GM23338 (cell line): Measurements from ENCODE around the gene PRKACA. TPM values are rescaled to one million over a fixed set of nuclear protein-coding genes. Genes with fewer than 3 reads are reported as not detected.

Source experiments
- ATAC-seq: fragments of 200-7000 bp; cut with Tn5 transposase; 3 replicates; pipeline ENCODE4 v1.9.1; 2020
- DNase-seq: peaks from one replicate; pipeline ENCODE4 v3.0.0-alpha.2; 2015; ENCODE audit warnings: low spot score
- H2AFZ ChIP-seq: fragments of 200-600 bp; sonication (generic); 2 replicates; pipeline ENCODE4 v1.8.0; 2016; ENCODE audit warnings: antibody characterized with exemption, mild to moderate bottlenecking, moderate library complexity
- H3F3A ChIP-seq: fragments of 200-600 bp; sonication (generic); replicated peaks from 2 replicates; pipeline ENCODE4 v1.8.0; 2017; ENCODE audit warnings: antibody characterized with exemption, mixed run types, low read depth
- H3K27ac ChIP-seq: fragments of 200-600 bp; sonication (generic); 2 replicates; pipeline ENCODE4 v1.6.1; 2016; ENCODE audit warnings: low read depth
- H3K27me3 ChIP-seq: fragments of 200-600 bp; sonication (generic); 2 replicates; pipeline ENCODE4 v1.8.0; 2016; ENCODE audit warnings: mild to moderate bottlenecking, mixed run types, moderate library complexity; ENCODE audit not compliant: insufficient read depth
- H3K36me3 ChIP-seq: fragments of 200-600 bp; sonication (generic); 2 replicates; pipeline ENCODE4 v1.8.0; 2016; ENCODE audit warnings: mild to moderate bottlenecking; ENCODE audit not compliant: insufficient read depth
- H3K4me1 ChIP-seq: fragments of 200-600 bp; sonication (generic); 2 replicates; pipeline ENCODE4 v1.8.0; 2016; ENCODE audit warnings: mild to moderate bottlenecking, moderate library complexity; ENCODE audit not compliant: insufficient read depth
- H3K4me2 ChIP-seq: fragments of 200-600 bp; sonication (generic); 2 replicates; pipeline ENCODE4 v1.7.1; 2017; ENCODE audit warnings: mixed run types
- H3K4me3 ChIP-seq: fragments of 200-600 bp; sonication (generic); 2 replicates; pipeline ENCODE4 v1.6.1; 2016; ENCODE audit warnings: mixed run types
- H3K79me2 ChIP-seq: fragments of 200-600 bp; sonication (generic); replicated peaks from 2 replicates; pipeline ENCODE4 v1.8.0; 2017; ENCODE audit warnings: mild to moderate bottlenecking; ENCODE audit not compliant: insufficient read depth
- H3K9me2 ChIP-seq: fragments of 200-600 bp; sonication (generic); 2 replicates; pipeline ENCODE4 v1.8.0; 2017; ENCODE audit not compliant: insufficient read depth
- H4K20me1 ChIP-seq: fragments of 200-600 bp; sonication (generic); replicated peaks from 2 replicates; pipeline ENCODE4 v1.8.0; 2017; ENCODE audit warnings: mild to moderate bottlenecking; ENCODE audit not compliant: insufficient read depth
- H3K27ac Mint-ChIP-seq: 2 replicates; pipeline ENCODE4 v1.8.0; 2020; ENCODE audit warnings: inconsistent platforms, mild to moderate bottlenecking, moderate library complexity, mixed read lengths
- H3K27me3 Mint-ChIP-seq: 3 replicates; pipeline ENCODE4 v1.8.0; 2022; ENCODE audit warnings: low read depth, mild to moderate bottlenecking, moderate library complexity, mixed read lengths, inconsistent platforms; ENCODE audit not compliant: insufficient read depth, poor library complexity
- H3K36me3 Mint-ChIP-seq: 3 replicates; pipeline ENCODE4 v1.8.0; 2021; ENCODE audit warnings: low read depth, mild to moderate bottlenecking, inconsistent platforms, moderate library complexity, mixed read lengths
- H3K4me1 Mint-ChIP-seq: 3 replicates; pipeline ENCODE4 v1.8.0; 2020; ENCODE audit warnings: mild to moderate bottlenecking, inconsistent platforms, mixed read lengths
- H3K4me3 Mint-ChIP-seq: 3 replicates; pipeline ENCODE4 v1.8.0; 2021; ENCODE audit warnings: moderate library complexity, mild to moderate bottlenecking, inconsistent platforms, mixed read lengths
- H3K9me3 Mint-ChIP-seq: 3 replicates; pipeline ENCODE4 v1.8.0; 2020; ENCODE audit warnings: moderate library complexity, mild to moderate bottlenecking, inconsistent platforms, mixed read lengths
- EZH2 ChIP-seq: fragments of 200-600 bp; sonication (generic); IDR thresholded peaks from one replicate; pipeline ENCODE4 v1.8.0; 2017; ENCODE audit warnings: antibody characterized with exemption, mild to moderate bottlenecking, low read depth; ENCODE audit not compliant: unreplicated experiment
- JUNB ChIP-seq: IDR thresholded peaks from one replicate; pipeline ENCODE4 v1.6.1; 2016; ENCODE audit warnings: antibody characterized with exemption; ENCODE audit not compliant: unreplicated experiment
- POLR2AphosphoS5 ChIP-seq: IDR thresholded peaks from 2 replicates; pipeline ENCODE4 v1.6.1; 2016; ENCODE audit warnings: antibody characterized with exemption, low read depth
- STAT1 ChIP-seq: IDR thresholded peaks from one replicate; pipeline ENCODE4 v1.6.1; 2016; ENCODE audit warnings: antibody characterized with exemption; ENCODE audit not compliant: unreplicated experiment
- ZNF114 ChIP-seq: fragments of 250-450 bp; sonication (Bioruptor Pico); IDR thresholded peaks from 2 replicates; pipeline ENCODE4 v1.5.0; 2020; ENCODE audit warnings: mild to moderate bottlenecking, moderate library complexity
- ZNF462 ChIP-seq: fragments of 250-450 bp; sonication (Bioruptor Pico); IDR thresholded peaks from 2 replicates; pipeline ENCODE4 v1.5.0; 2020; ENCODE audit warnings: mild to moderate bottlenecking, moderate library complexity
- polyA plus RNA-seq: library from polyadenylated mRNA; unstranded; fragments of >200 nt; fragmentation: Nextera tagmentation; extraction: Ambion mirVana; gene quantifications from 2 replicates; pipeline ENCODE4 v1.2.1, GENCODE V29; 2016
- total RNA-seq: library from RNA; depleted of rRNA; stranded (reverse); fragments of >200 nt; shearing (Covaris generic); gene quantifications from 2 replicates; pipeline ENCODE4 v1.2.3, GENCODE V29; 2014

Gene PRKACA
- total and polyA plus RNA-seq, 2 experiments from 2014 or later, result 13.0 to 31.3 TPM

DNA sequence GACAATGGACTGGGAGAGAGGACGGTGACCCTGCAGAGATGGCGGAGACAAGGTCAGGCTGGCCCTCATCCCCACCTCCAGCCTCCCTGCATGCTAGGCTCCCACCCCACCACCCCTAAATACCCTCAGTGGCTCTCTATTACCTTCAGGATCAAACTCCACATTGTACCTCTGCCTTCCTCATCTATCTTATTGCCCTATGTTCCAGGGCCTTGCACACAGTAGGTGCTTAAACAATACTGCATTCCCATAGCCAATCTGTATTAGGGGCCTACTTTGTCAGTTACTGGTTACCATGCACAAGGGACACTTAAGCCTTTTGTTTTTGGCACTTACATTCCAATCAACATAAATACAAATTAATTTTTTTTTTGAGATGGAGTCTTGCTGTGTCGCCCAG, 62.2 kb downstream of the PRKACA start (continued):
- no peak for TF ChIP-seq ZNF462 (CRISPR knock-in tag)

- H3K4me1 Mint-ChIP-seq, result peaks cover 9% of the 10 kb centered on the region; the same call in 2 of the 3 replicates
- no peaks in the 10 kb centered on the region; the same call in 1 of the 2 replicates for H3F3A ChIP-seq
- no peaks in the 10 kb centered on the region for H3K9me2 ChIP-seq
- no peaks in the 10 kb centered on the region; the same call in 1 of the 2 replicates for H4K20me1 ChIP-seq
- H3K36me3 ChIP-seq, result no peaks in the 10 kb centered on the region
- H2AFZ ChIP-seq, result no peak overlapping the region
- no peak overlapping the region for H3K27ac ChIP-seq
- H3K36me3 Mint-ChIP-seq, result peaks cover 24% of the 10 kb centered on the region
- H3K4me2 ChIP-seq, result no peak overlapping the region
- no peak overlapping the region for H3K27ac Mint-ChIP-seq
- no peaks in the 10 kb centered on the region for H3K79me2 ChIP-seq
- peaks cover 22% of the 10 kb centered on the region for H3K27me3 ChIP-seq
- H3K9me3 Mint-ChIP-seq, result no peaks in the 10 kb centered on the region; the same call in 2 of the 3 replicates
- no peak overlapping the region for H3K4me3 Mint-ChIP-seq
- DNase-seq (no peak), ATAC-seq (no peak)
- peaks cover 4% of the 10 kb centered on the region; the same call in 1 of the 2 replicates for H3K4me1 ChIP-seq
- TF ChIP-seq ZNF114, result no peak
- TF ChIP-seq STAT1, result no peak
- no peak for TF ChIP-seq JUNB
- no peak for TF ChIP-seq POLR2AphosphoS5
- TF ChIP-seq EZH2, result no peak
- H3K27me3 Mint-ChIP-seq, result peaks cover 31% of the 10 kb centered on the region
- no peak overlapping the region for H3K4me3 ChIP-seq
These were observed 62.8 kb downstream of the PRKACA start for GRCh38 chr19:14054721-14055120.
